CD14-positive monocyte (primary cell): ENCODE data around the gene ODC1. TPM values are rescaled to one million over a fixed set of nuclear protein-coding genes. Genes with fewer than 3 reads are reported as not detected.

Source experiments
- DNase-seq, 3 donors: peaks; one replicate each; pipeline ENCODE4 v3.0.0-alpha.2; 2011 to 2022
- H2AFZ ChIP-seq: 2 replicates; pipeline ENCODE4 v1.6.0; 2012; ENCODE audit warnings: mild to moderate bottlenecking, low read depth, low read length, inconsistent platforms; ENCODE audit not compliant: insufficient read depth, poor library complexity, severe bottlenecking
- H3K27ac ChIP-seq, 2 donors: 1 replicate in 1 of 2; 2 replicates in 1 of 2; pipeline ENCODE4 v1.5.1; 2012 to 2013; ENCODE audit warnings: low read length in 2 of 2, control low read depth in 1 of 2, inconsistent platforms in 1 of 2, low read depth in 1 of 2, mild to moderate bottlenecking in 1 of 2
- H3K27me3 ChIP-seq, 2 donors: one replicate each; pipeline versions ENCODE4 v1.6.0 to v1.6.1; 2011 to 2013; ENCODE audit warnings: low read length in 2 of 2; ENCODE audit not compliant: control insufficient read depth in 2 of 2, insufficient read depth in 2 of 2
- H3K36me3 ChIP-seq, 2 donors: replicated peaks in 1 of 2; 1 replicate in 1 of 2; 2 replicates in 1 of 2; pipeline versions ENCODE4 v1.5.1 to v1.6.1; 2012 to 2013; ENCODE audit warnings: low read length in 2 of 2, control low read depth in 1 of 2, inconsistent platforms in 1 of 2, mild to moderate bottlenecking in 1 of 2; ENCODE audit not compliant: insufficient read depth in 2 of 2, control insufficient read depth in 1 of 2
- H3K4me1 ChIP-seq, 2 donors: 1 replicate in 1 of 2; 2 replicates in 1 of 2; pipeline versions ENCODE4 v1.5.1 to v1.6.1; 2012 to 2013; ENCODE audit warnings: low read length in 2 of 2, control low read depth in 1 of 2, inconsistent platforms in 1 of 2, mild to moderate bottlenecking in 1 of 2, moderate library complexity in 1 of 2; ENCODE audit not compliant: insufficient read depth in 2 of 2, control insufficient read depth in 1 of 2
- H3K4me2 ChIP-seq: replicated peaks from 2 replicates; pipeline ENCODE3; 2012; ENCODE audit warnings: low read length, moderate library complexity, mild to moderate bottlenecking; ENCODE audit not compliant: poor library complexity, severe bottlenecking; ENCODE audit errors: extremely low read depth
- H3K4me3 ChIP-seq, 3 experiments: fragments of 200-600 bp in 1 of 3; sonication (generic) in 1 of 3; replicated peaks in 1 of 3; 1 replicate in 2 of 3; 2 replicates in 1 of 3; pipeline ENCODE4 v1.5.1; 2011 to 2013; ENCODE audit warnings: low read length in 3 of 3, mild to moderate bottlenecking in 3 of 3, control low read depth in 2 of 3, low read depth in 2 of 3, inconsistent platforms in 1 of 3, moderate library complexity in 1 of 3
- H3K79me2 ChIP-seq: 2 replicates; pipeline ENCODE4 v1.6.0; 2012; ENCODE audit warnings: mild to moderate bottlenecking, control low read depth, inconsistent platforms, low read length, moderate library complexity; ENCODE audit not compliant: insufficient read depth
- H3K9ac ChIP-seq: 2 replicates; pipeline ENCODE4 v1.6.0; 2017; ENCODE audit warnings: low read length, mild to moderate bottlenecking; ENCODE audit not compliant: insufficient read depth, poor library complexity, severe bottlenecking
- H3K9me3 ChIP-seq, 2 donors: replicated peaks in 1 of 2; 1 replicate in 1 of 2; 2 replicates in 1 of 2; pipeline versions ENCODE4 v1.5.1 to v1.6.1; 2012 to 2013; ENCODE audit warnings: low read length in 2 of 2, control low read depth in 1 of 2; ENCODE audit not compliant: control insufficient read depth in 1 of 2, insufficient read depth in 1 of 2
- H4K20me1 ChIP-seq: 2 replicates; pipeline ENCODE4 v1.6.0; 2012; ENCODE audit warnings: mild to moderate bottlenecking, low read length, control low read depth, moderate library complexity; ENCODE audit not compliant: insufficient read depth
- H3K27ac Mint-ChIP-seq, 7 donors: one replicate each; pipeline ENCODE4 v1.8.0; 2020; ENCODE audit warnings: mild to moderate bottlenecking in 7 of 7, mixed read lengths in 7 of 7, moderate library complexity in 6 of 7, inconsistent platforms in 2 of 7
- H3K27me3 Mint-ChIP-seq, 3 donors: one replicate each; pipeline ENCODE4 v1.8.0; 2021 to 2022; ENCODE audit warnings: low read depth in 3 of 3, mild to moderate bottlenecking in 3 of 3, mixed read lengths in 3 of 3, moderate library complexity in 3 of 3, inconsistent platforms in 1 of 3
- H3K36me3 Mint-ChIP-seq, 2 donors: one replicate each; pipeline ENCODE4 v1.8.0; 2020; ENCODE audit warnings: mixed read lengths in 2 of 2, inconsistent platforms in 1 of 2, mild to moderate bottlenecking in 1 of 2
- H3K4me1 Mint-ChIP-seq: one replicate; pipeline ENCODE4 v1.8.0; 2020; ENCODE audit warnings: mild to moderate bottlenecking, mixed read lengths
- H3K4me3 Mint-ChIP-seq, 2 donors: one replicate each; pipeline ENCODE4 v1.8.0; 2020; ENCODE audit warnings: mild to moderate bottlenecking in 2 of 2, mixed read lengths in 2 of 2, moderate library complexity in 1 of 2
- H3K9me3 Mint-ChIP-seq, 7 donors: one replicate each; pipeline ENCODE4 v1.8.0; 2020 to 2022; ENCODE audit warnings: mixed read lengths in 7 of 7, mild to moderate bottlenecking in 6 of 7, moderate library complexity in 6 of 7, inconsistent platforms in 2 of 7
- WGBS: methylation state at CpG from one replicate; pipeline ENCODE4 v1.1.5; 2013; ENCODE audit warnings: missing lambda C conversion rate; ENCODE audit not compliant: insufficient coverage; 5-methylcytosine and 5-hydroxymethylcytosine counted together
- intact Hi-C, 2 donors: fragments of 100-400 bp; cut with micrococcal nuclease; formaldehyde crosslinking; loops; one replicate each; pipeline versions ENCODE4 v1.15.0 to v1.15.1; 2023
- polyA plus RNA-seq, 3 donors: library from polyadenylated mRNA; depleted of rRNA in 1 of 3; unstranded in 2 of 3; stranded (reverse) in 1 of 3; fragments of 300-500 nt in 2 of 3; fragments of >200 nt in 1 of 3; fragmentation: Illumina TruSeq in 2 of 3; gene quantifications; 1 replicate in 2 of 3; 2 replicates in 1 of 3; pipeline ENCODE4 v1.2.3, GENCODE V29; 2012 to 2021
- TF ChIP-seq, protein P1 (sequence below): fragments of 200-600 bp; IDR thresholded peaks from one replicate; pipeline ENCODE4 v1.8.0; 2022; ENCODE audit warnings: antibody characterized with exemption, mild to moderate bottlenecking

ODC1 gene
- polyA plus RNA-seq, 3 donors: 22.7 to 27.3 (median 23.6) TPM

DNA sequence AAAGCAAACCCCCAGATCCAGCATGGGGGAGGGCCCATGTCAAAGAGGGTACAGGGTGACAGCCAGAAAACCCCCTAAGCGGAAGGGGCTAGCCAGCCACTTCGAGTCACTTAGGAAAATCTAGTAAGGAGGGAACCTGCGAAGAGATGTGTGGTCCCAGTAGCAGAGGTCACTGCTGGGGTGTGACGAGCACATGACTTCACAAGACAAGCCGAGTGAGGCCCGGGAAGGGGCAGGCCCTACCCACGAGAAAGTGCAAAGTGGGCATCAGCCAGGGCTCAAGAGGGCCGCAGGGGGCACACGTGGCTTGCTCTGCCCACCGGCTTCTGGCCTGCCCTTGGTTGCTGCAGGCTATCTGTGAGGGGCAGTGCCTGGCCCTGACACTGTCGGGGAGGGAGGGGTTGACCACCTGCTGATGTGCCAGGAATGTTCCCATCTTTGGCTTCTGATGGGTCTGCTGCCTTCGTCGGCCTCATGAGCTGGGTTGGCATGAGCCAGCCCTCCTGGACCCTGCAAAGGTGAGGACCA is 11.5 kb downstream of the ODC1 start:
- Histone ChIP-seq H3K9ac (no peak overlapping the region), H3K4me3 (no peak overlapping the region), H3K4me1 (peaks cover 12 to 16% of the 10 kb centered on the region in 2 donors), H4K20me1 (no peaks in the 10 kb centered on the region), H3K9me3 (no peaks in the 10 kb centered on the region), H3K79me2 (no peaks in the 10 kb centered on the region), H2AFZ (no peak overlapping the region), H3K36me3 (peaks cover 26 to 27% of the 10 kb centered on the region in 2 donors), H3K27me3 (peaks cover 0 to 3% of the 10 kb centered on the region in 2 donors), H3K4me2 (no peak overlapping the region), H3K27ac (no peak overlapping the region)
- DNase-seq: no peak
- Mint-ChIP-seq H3K27ac (no peak overlapping the region), H3K4me1 (peaks cover 12% of the 10 kb centered on the region), H3K27me3 (peaks cover 7 to 15% (median 8%) of the 10 kb centered on the region in 3 donors), H3K36me3 (peaks cover 33 to 35% of the 10 kb centered on the region in 2 donors), H3K4me3 (no peak overlapping the region), H3K9me3 (peaks cover 0 to 2% (median 0%) of the 10 kb centered on the region in 7 donors)
- TF ChIP-seq, protein P1, sequence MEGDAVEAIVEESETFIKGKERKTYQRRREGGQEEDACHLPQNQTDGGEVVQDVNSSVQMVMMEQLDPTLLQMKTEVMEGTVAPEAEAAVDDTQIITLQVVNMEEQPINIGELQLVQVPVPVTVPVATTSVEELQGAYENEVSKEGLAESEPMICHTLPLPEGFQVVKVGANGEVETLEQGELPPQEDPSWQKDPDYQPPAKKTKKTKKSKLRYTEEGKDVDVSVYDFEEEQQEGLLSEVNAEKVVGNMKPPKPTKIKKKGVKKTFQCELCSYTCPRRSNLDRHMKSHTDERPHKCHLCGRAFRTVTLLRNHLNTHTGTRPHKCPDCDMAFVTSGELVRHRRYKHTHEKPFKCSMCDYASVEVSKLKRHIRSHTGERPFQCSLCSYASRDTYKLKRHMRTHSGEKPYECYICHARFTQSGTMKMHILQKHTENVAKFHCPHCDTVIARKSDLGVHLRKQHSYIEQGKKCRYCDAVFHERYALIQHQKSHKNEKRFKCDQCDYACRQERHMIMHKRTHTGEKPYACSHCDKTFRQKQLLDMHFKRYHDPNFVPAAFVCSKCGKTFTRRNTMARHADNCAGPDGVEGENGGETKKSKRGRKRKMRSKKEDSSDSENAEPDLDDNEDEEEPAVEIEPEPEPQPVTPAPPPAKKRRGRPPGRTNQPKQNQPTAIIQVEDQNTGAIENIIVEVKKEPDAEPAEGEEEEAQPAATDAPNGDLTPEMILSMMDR: no peak
- intact Hi-C loops: loop anchor here (5.0 to 10.0 kb wide), 2 partner anchors 169 to 452 kb away; no protein-coding TSS in a partner anchor
- 95% methylated on average over 13 of the region's 13 CpGs for WGBS

DNA sequence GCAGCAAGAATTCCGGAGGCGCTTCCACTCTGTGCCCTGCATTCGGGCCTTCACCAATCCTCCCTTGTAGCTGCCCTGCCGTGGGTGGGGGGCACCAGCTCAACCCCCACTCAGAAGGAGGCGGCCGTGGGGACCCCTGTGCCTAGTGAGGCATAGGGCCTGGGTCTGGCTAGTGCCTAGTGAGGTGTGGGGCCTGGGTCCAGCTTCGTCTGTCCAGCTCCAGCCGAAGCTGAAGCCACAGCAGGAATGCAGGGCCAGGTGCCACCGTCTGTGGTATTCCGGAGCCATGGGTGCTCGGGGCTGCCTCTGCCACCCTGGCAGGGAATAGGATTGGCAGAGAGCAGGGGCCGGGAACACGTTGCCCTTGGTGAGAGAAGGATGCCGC is 12.3 kb downstream of the ODC1 start:
- peaks cover 7 to 15% (median 8%) of the 10 kb centered on the region in 3 donors for H3K27me3 Mint-ChIP-seq
- Histone ChIP-seq H2AFZ (no peak overlapping the region), H3K79me2 (no peaks in the 10 kb centered on the region), H3K27ac (no peak overlapping the region), H3K27me3 (peaks cover 0 to 6% of the 10 kb centered on the region in 2 donors), H3K9me3 (no peaks in the 10 kb centered on the region), H3K9ac (no peak overlapping the region), H3K36me3 (peaks cover 18 to 19% of the 10 kb centered on the region in 2 donors), H3K4me1 (peaks cover 12 to 17% of the 10 kb centered on the region in 2 donors), H3K4me3 (no peak overlapping the region), H4K20me1 (no peaks in the 10 kb centered on the region), H3K4me2 (no peak overlapping the region)
- TF ChIP-seq, protein P1: no peak
- H3K27ac Mint-ChIP-seq: no peak overlapping the region
- 86% methylated on average over 8 of the region's 14 CpGs for WGBS
- peaks cover 14% of the 10 kb centered on the region for H3K4me1 Mint-ChIP-seq
- intact Hi-C loops: loop anchor here (1.0 to 10.0 kb wide), 5 partner anchors 169 to 451 kb away; no protein-coding TSS in a partner anchor
- peaks cover 25 to 27% of the 10 kb centered on the region in 2 donors for H3K36me3 Mint-ChIP-seq
- no peak for DNase-seq
- peaks cover 0 to 2% (median 0%) of the 10 kb centered on the region in 7 donors for H3K9me3 Mint-ChIP-seq
- no peak overlapping the region for H3K4me3 Mint-ChIP-seq
